HL-60 (cell line): Measurements from ENCODE around the gene DCTN4.

Source experiments
- DNase-seq, 2 experiments: peaks; one replicate each; pipeline ENCODE4 v3.0.0-alpha.2; 2010 to 2020; ENCODE audit warnings: low read depth in 1 of 2, low spot score in 1 of 2
- H3K27ac ChIP-seq: fragments of 250-450 bp; sonication (Bioruptor Pico); replicated peaks from 2 replicates; pipeline ENCODE4 v1.5.1; 2020; ENCODE audit warnings: mild to moderate bottlenecking, moderate library complexity
- H3K27me3 ChIP-seq: fragments of 250-450 bp; sonication (Bioruptor Pico); 2 replicates; pipeline ENCODE4 v1.5.1; 2021; ENCODE audit warnings: mild to moderate bottlenecking, moderate library complexity; ENCODE audit not compliant: insufficient read depth, poor library complexity, severe bottlenecking
- H3K4me3 ChIP-seq: replicated peaks from 2 replicates; pipeline ENCODE4 v1.5.1; 2011; ENCODE audit warnings: mild to moderate bottlenecking, control low read depth, low read length; ENCODE audit not compliant: insufficient read depth
- CTCF ChIP-seq: IDR thresholded peaks from one replicate; pipeline ENCODE4 v1.5.1; 2011; ENCODE audit warnings: low read length, control low read depth, inconsistent platforms; ENCODE audit not compliant: insufficient read depth
- GABPA ChIP-seq: IDR thresholded peaks from 2 replicates; pipeline ENCODE4 v1.6.1; 2012; ENCODE audit warnings: low read depth
- POLR2AphosphoS5 ChIP-seq: IDR thresholded peaks from 2 replicates; pipeline ENCODE4 v1.6.1; 2012; ENCODE audit warnings: low read depth
- REST ChIP-seq: IDR thresholded peaks from 2 replicates; pipeline ENCODE4 v1.6.1; 2012; ENCODE audit warnings: low read depth; ENCODE audit not compliant: insufficient replicate concordance
- SPI1 ChIP-seq: IDR thresholded peaks from 2 replicates; pipeline ENCODE4 v1.6.1; 2012; ENCODE audit warnings: low read depth, mild to moderate bottlenecking, borderline replicate concordance
- long read RNA-seq: library from polyadenylated mRNA; unstranded; transcript quantifications from one replicate; pipeline ENCODE4 v2.0.0, GENCODE V29; 2020

The DCTN4 gene
- long read RNA-seq, full-length matches to known transcripts: 75 of 132 reads
- long read RNA-seq, partial matches to known transcripts: 28 of 132 reads
- long read RNA-seq, other reads (novel, unspliced or antisense): 29 of 132 reads

- peak; percentile 97 to 98 for DNase-seq
- TF ChIP-seq GABPA: peak; percentile 64
- TF ChIP-seq SPI1: no peak
- peak; percentile 78 for TF ChIP-seq POLR2AphosphoS5
- peak; percentile 73 for TF ChIP-seq REST
Observed at GRCh38 chr5:150758531-150759333, at the start of gene DCTN4. DCTN4 (minus strand) TSS chr5:150759017; CDS start chr5:150758993, 24 bp downstream.

GRCh38 chr5:150804388-150804787, 45.6 kb upstream of the DCTN4 start:
- TF ChIP-seq CTCF (no peak), SPI1 (no peak), GABPA (no peak), POLR2AphosphoS5 (no peak), REST (no peak)
- no peak overlapping the region for H3K27ac ChIP-seq
- no peak overlapping the region for H3K4me3 ChIP-seq
- no peaks in the 10 kb centered on the region for H3K27me3 ChIP-seq
- DNase-seq: no peak

More at GRCh38 chr5:150758531-150759333, at the start of gene DCTN4:
- Histone ChIP-seq H3K27me3 (no peaks in the 10 kb centered on the region), H3K4me3 (peak within 1 kb of the TSS; percentile 69), H3K27ac (peak within 1 kb of the TSS; percentile 91)

GRCh38 chr5:150801117-150801927, 42.5 kb upstream of the DCTN4 start:
- Histone ChIP-seq H3K4me3 (no peak overlapping the region), H3K27me3 (no peaks in the 10 kb centered on the region), H3K27ac (no peak overlapping the region)
- DNase-seq: peak in 1 of 2 experiments; percentile 36
- TF ChIP-seq CTCF (peak; percentile 10), REST (no peak)
